Esophagus (tissue), 2 donors: ENCODE data around the gene EIF4B. TPM values are rescaled to one million over a fixed set of nuclear protein-coding genes. Genes with fewer than 3 reads are reported as not detected.

Experiments used
- H3K27ac ChIP-seq, 2 donors: one replicate each; pipeline ENCODE4 v1.5.1; 2013; ENCODE audit warnings: low read depth in 2 of 2, mild to moderate bottlenecking in 2 of 2, inconsistent platforms in 1 of 2, low read length in 1 of 2, moderate library complexity in 1 of 2
- H3K27me3 ChIP-seq, 2 donors: one replicate each; pipeline ENCODE4 v1.6.1; 2013; ENCODE audit warnings: low read length in 2 of 2, control low read depth in 1 of 2, mild to moderate bottlenecking in 1 of 2; ENCODE audit not compliant: insufficient read depth in 2 of 2, control insufficient read depth in 1 of 2
- H3K36me3 ChIP-seq, 2 donors: one replicate each; pipeline ENCODE4 v1.6.1; 2013; ENCODE audit warnings: low read length in 1 of 2; ENCODE audit not compliant: control insufficient read depth in 2 of 2, insufficient read depth in 2 of 2
- H3K4me1 ChIP-seq, 2 donors: one replicate each; pipeline ENCODE4 v1.6.1; 2013; ENCODE audit warnings: low read length in 1 of 2; ENCODE audit not compliant: control insufficient read depth in 2 of 2, insufficient read depth in 2 of 2
- H3K4me3 ChIP-seq, 2 donors: one replicate each; pipeline ENCODE4 v1.5.1; 2013; ENCODE audit warnings: low read length in 2 of 2, mild to moderate bottlenecking in 2 of 2, low read depth in 1 of 2, moderate library complexity in 1 of 2
- H3K9me3 ChIP-seq, 2 donors: one replicate each; pipeline ENCODE4 v1.6.1; 2013; ENCODE audit warnings: mild to moderate bottlenecking in 2 of 2, low read depth in 1 of 2, low read length in 1 of 2, moderate library complexity in 1 of 2; ENCODE audit not compliant: control insufficient read depth in 2 of 2, insufficient read depth in 1 of 2
- WGBS, 2 donors: extraction: QIAGEN DNeasy Blood & Tissue Kit; methylation state at CpG; one replicate each; pipeline ENCODE4 v1.1.7; 2013; 5-methylcytosine and 5-hydroxymethylcytosine counted together
- polyA plus RNA-seq, 2 donors: library from polyadenylated mRNA; stranded (reverse); fragments of 200-250 nt; gene quantifications; one replicate each; pipeline ENCODE4 v1.2.3, GENCODE V29; 2013
- donor health status: healthy with polysubstance abuse.
- donor health status: Bipolar disorder and iron deficiency.

Gene EIF4B
- polyA plus RNA-seq, 2 donors, result 58.8 to 102 TPM

GRCh38 chr12:53061404-53062010, 55.3 kb downstream of the EIF4B start:
- Histone ChIP-seq H3K9me3 (no peaks in the 10 kb centered on the region), H3K4me1 (peaks cover 0 to 19% of the 10 kb centered on the region in 2 donors), H3K36me3 (peaks cover 0 to 29% of the 10 kb centered on the region in 2 donors), H3K27ac (peak overlapping the region; percentile 5 to 8), H3K4me3 (no peak overlapping the region), H3K27me3 (no peaks in the 10 kb centered on the region)
- 53 to 58% methylated on average over 5 of the region's 5 CpGs for WGBS, 2 donors

GRCh38 chr12:53062011-53062961, 56.0 kb downstream of the EIF4B start:
- H3K4me1 ChIP-seq, result peaks cover 0 to 19% of the 10 kb centered on the region in 2 donors
- peak overlapping the region; percentile 5 to 43 for H3K27ac ChIP-seq
- H3K4me3 ChIP-seq, result no peak overlapping the region
- H3K27me3 ChIP-seq, result no peaks in the 10 kb centered on the region
- 60 to 65% methylated on average over 20 of the region's 20 CpGs for WGBS, 2 donors
- peaks cover 0 to 32% of the 10 kb centered on the region in 2 donors for H3K36me3 ChIP-seq
- H3K9me3 ChIP-seq, result no peaks in the 10 kb centered on the region

GRCh38 chr12:53062977-53063707, 56.9 kb downstream of the EIF4B start:
- H3K4me1 ChIP-seq, result peaks cover 0 to 19% of the 10 kb centered on the region in 2 donors
- no peak overlapping the region for H3K4me3 ChIP-seq
- no peaks in the 10 kb centered on the region for H3K27me3 ChIP-seq
- H3K36me3 ChIP-seq, result peaks cover 3 to 37% of the 10 kb centered on the region in 2 donors
- H3K9me3 ChIP-seq, result no peaks in the 10 kb centered on the region
- 75 to 78% methylated on average over 14 of the region's 14 CpGs for WGBS, 2 donors
- H3K27ac ChIP-seq, result peak overlapping the region; percentile 12 to 15

GRCh38 chr12:53063708-53064612, 57.7 kb downstream of the EIF4B start:
- no peaks in the 10 kb centered on the region for H3K27me3 ChIP-seq
- no peaks in the 10 kb centered on the region for H3K9me3 ChIP-seq
- H3K4me1 ChIP-seq, result peaks cover 0 to 20% of the 10 kb centered on the region in 2 donors
- 56 to 65% methylated on average over 13 of the region's 13 CpGs for WGBS, 2 donors
- H3K4me3 ChIP-seq, result no peak overlapping the region
- peak overlapping the region; percentile 23 to 35 for H3K27ac ChIP-seq
- peaks cover 3 to 43% of the 10 kb centered on the region in 2 donors for H3K36me3 ChIP-seq

GRCh38 chr12:53064613-53065436, 58.6 kb downstream of the EIF4B start:
- Histone ChIP-seq H3K4me1 (peaks cover 0 to 29% of the 10 kb centered on the region in 2 donors), H3K27me3 (no peaks in the 10 kb centered on the region), H3K9me3 (no peaks in the 10 kb centered on the region), H3K4me3 (no peak overlapping the region), H3K27ac (peak overlapping the region; percentile 23 to 45), H3K36me3 (peaks cover 3 to 43% of the 10 kb centered on the region in 2 donors)
- WGBS, 2 donors, result 80% methylated on average over 10 to 11 of the region's 11 CpGs

- no peak overlapping the region for H3K4me3 ChIP-seq
- 67 to 82% methylated on average over 7 of the region's 7 CpGs for WGBS, 2 donors
- H3K36me3 ChIP-seq, result peaks cover 3 to 40% of the 10 kb centered on the region in 2 donors
- no peaks in the 10 kb centered on the region for H3K9me3 ChIP-seq
- H3K4me1 ChIP-seq, result peaks cover 0 to 29% of the 10 kb centered on the region in 2 donors
- H3K27ac ChIP-seq, result peak overlapping the region in 1 of 2 donors; percentile 45
- no peaks in the 10 kb centered on the region for H3K27me3 ChIP-seq
Measured at GRCh38 chr12:53065470-53065869, 59.2 kb downstream of the EIF4B start.

GRCh38 chr12:53065975-53066931, 60.0 kb downstream of the EIF4B start:
- Histone ChIP-seq H3K9me3 (no peaks in the 10 kb centered on the region), H3K27me3 (no peaks in the 10 kb centered on the region), H3K27ac (peak overlapping the region; percentile 8 to 76), H3K4me1 (peaks cover 4 to 32% of the 10 kb centered on the region in 2 donors), H3K36me3 (peaks cover 3 to 41% of the 10 kb centered on the region in 2 donors), H3K4me3 (no peak overlapping the region)
- 41 to 47% methylated on average over 20 to 24 of the region's 24 CpGs for WGBS, 2 donors
